MCF 10A (cell line): ENCODE measurements around the gene KIF18B. TPM values are rescaled to one million over a fixed set of nuclear protein-coding genes. Genes with fewer than 3 reads are reported as not detected.

Experiments used
- BruUV-seq: library from RNA; stranded (reverse); fragments of 400-500 nt; replicated peaks from 2 replicates; lab custom pipeline; 2021; lab: Mats Ljungman, UMichigan
- CTCF ChIA-PET: fragments of 300-600 bp; sonication (Branson Sonifier 250); formaldehyde crosslinking; extraction: SDS; loops from one replicate; lab custom pipeline; 2021; ENCODE audit warnings: antibody characterized with exemption, inconsistent platforms; lab: Yijun Ruan, JAX
- POLR2A ChIA-PET: fragments of 300-600, 350-650 bp; sonication (Branson Sonifier 250); formaldehyde crosslinking; extraction: SDS; loops from one replicate; lab custom pipeline; 2020; ENCODE audit warnings: antibody characterized with exemption, inconsistent platforms; lab: Yijun Ruan, JAX
- DNase-seq: peaks from one replicate; pipeline ENCODE4 v3.0.0-alpha.2; 2018; ENCODE audit not compliant: unreplicated experiment
- H3K27ac Mint-ChIP-seq: one replicate; pipeline ENCODE4 v1.8.0; 2022; ENCODE audit warnings: mild to moderate bottlenecking, low read depth, mixed read lengths; ENCODE audit not compliant: unreplicated experiment
- H3K27me3 Mint-ChIP-seq: one replicate; pipeline ENCODE4 v1.8.0; 2022; ENCODE audit warnings: mixed read lengths; ENCODE audit not compliant: insufficient read depth, unreplicated experiment
- H3K36me3 Mint-ChIP-seq: one replicate; pipeline ENCODE4 v1.8.0; 2022; ENCODE audit warnings: mild to moderate bottlenecking, moderate library complexity, mixed read lengths; ENCODE audit not compliant: insufficient read depth, unreplicated experiment
- H3K4me1 Mint-ChIP-seq: one replicate; pipeline ENCODE4 v1.8.0; 2022; ENCODE audit warnings: mixed read lengths; ENCODE audit not compliant: insufficient read depth, unreplicated experiment
- H3K4me3 Mint-ChIP-seq: one replicate; pipeline ENCODE4 v1.8.0; 2022; ENCODE audit warnings: mild to moderate bottlenecking, moderate library complexity, mixed read lengths; ENCODE audit not compliant: unreplicated experiment
- H3K9me3 Mint-ChIP-seq: one replicate; pipeline ENCODE4 v1.8.0; 2022; ENCODE audit warnings: mixed read lengths; ENCODE audit not compliant: unreplicated experiment
- intact Hi-C: fragments of 100-400 bp; cut with micrococcal nuclease; formaldehyde crosslinking; loops from 2 replicates; pipeline ENCODE4 v1.14.1; 2022
- total RNA-seq: library from RNA; stranded (reverse); gene quantifications from 2 replicates; pipeline ENCODE4 v1.2.3, GENCODE V29; 2022
- TF ChIP-seq, protein P1 (sequence below): fragments of 200-600 bp; IDR thresholded peaks from one replicate; pipeline ENCODE4 v1.8.0; 2022; ENCODE audit warnings: antibody characterized with exemption, mild to moderate bottlenecking; ENCODE audit not compliant: unreplicated experiment

The KIF18B gene
- total RNA-seq, 1 experiment from 2014 or later: 17.5 TPM

GRCh38 chr17:44920565-44920940 is 27.0 kb downstream of the KIF18B start:
- no peak overlapping the region for H3K27ac Mint-ChIP-seq
- TF ChIP-seq, protein P1, sequence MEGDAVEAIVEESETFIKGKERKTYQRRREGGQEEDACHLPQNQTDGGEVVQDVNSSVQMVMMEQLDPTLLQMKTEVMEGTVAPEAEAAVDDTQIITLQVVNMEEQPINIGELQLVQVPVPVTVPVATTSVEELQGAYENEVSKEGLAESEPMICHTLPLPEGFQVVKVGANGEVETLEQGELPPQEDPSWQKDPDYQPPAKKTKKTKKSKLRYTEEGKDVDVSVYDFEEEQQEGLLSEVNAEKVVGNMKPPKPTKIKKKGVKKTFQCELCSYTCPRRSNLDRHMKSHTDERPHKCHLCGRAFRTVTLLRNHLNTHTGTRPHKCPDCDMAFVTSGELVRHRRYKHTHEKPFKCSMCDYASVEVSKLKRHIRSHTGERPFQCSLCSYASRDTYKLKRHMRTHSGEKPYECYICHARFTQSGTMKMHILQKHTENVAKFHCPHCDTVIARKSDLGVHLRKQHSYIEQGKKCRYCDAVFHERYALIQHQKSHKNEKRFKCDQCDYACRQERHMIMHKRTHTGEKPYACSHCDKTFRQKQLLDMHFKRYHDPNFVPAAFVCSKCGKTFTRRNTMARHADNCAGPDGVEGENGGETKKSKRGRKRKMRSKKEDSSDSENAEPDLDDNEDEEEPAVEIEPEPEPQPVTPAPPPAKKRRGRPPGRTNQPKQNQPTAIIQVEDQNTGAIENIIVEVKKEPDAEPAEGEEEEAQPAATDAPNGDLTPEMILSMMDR: no peak
- intact Hi-C loops: loop anchor here (1.0 kb wide), 3 partner anchors 86 to 179 kb away; no protein-coding TSS in a partner anchor
- H3K4me3 Mint-ChIP-seq: no peak overlapping the region
- peaks cover 19% of the 10 kb centered on the region for H3K4me1 Mint-ChIP-seq
- DNase-seq: no peak
- no peaks in the 10 kb centered on the region for H3K9me3 Mint-ChIP-seq
- ChIA-PET POLR2A (interaction anchor here (0.8 to 4.6 kb wide), 10 partner anchors 16 to 179 kb away, joined by 3 to 51 read pairs (median 6); partner anchors contain the start of gene C1QL1), CTCF (interaction anchor here (0.5 to 7.7 kb wide), 44 partner anchors 10 to 768 kb away, joined by 3 to 211 read pairs (median 4); partner anchors contain the start of gene EFTUD2)
- no peaks in the 10 kb centered on the region for H3K27me3 Mint-ChIP-seq
- BruUV-seq: no TSS peak
- H3K36me3 Mint-ChIP-seq: no peaks in the 10 kb centered on the region

DNA sequence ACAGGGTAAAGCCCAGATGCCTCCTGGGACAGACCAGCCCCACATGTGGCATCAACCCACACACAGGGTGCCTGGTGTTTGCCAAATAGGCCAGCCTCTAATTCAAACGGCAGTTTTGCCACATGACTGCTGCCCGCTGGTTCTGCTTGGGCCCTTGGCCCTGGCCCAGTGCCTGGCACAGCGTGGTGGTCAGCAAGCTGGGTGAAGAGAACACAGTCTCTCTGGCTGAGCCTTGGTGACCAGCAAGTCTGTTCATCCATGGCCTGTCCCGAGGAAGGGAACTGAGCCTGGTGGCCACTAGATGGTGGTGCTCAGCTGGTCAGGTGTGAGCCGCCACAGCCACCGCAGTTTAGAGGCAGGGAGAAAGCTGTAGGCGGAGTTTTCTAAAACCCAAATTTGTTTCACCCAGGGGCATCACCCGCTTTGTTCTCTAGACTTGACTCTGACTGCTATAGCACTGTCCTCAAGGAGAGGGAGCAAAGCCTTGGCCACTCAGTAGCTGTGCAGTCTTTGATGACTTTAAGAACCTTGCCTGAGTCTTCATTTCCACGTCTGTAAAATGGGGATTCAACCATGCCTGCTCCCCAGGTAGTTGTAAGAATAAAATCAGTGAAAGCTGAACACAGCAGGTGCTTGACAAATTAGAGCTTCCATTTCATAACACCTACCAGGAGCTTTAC is 27.5 kb downstream of the KIF18B start:
- Mint-ChIP-seq H3K4me3 (no peak overlapping the region), H3K9me3 (no peaks in the 10 kb centered on the region), H3K27ac (no peak overlapping the region), H3K27me3 (no peaks in the 10 kb centered on the region), H3K36me3 (no peaks in the 10 kb centered on the region), H3K4me1 (peaks cover 19% of the 10 kb centered on the region)
- TF ChIP-seq, protein P1: peak; percentile 81
- peak; percentile 85 for DNase-seq
- intact Hi-C loops: loop anchor here (1.0 to 5.0 kb wide), 4 partner anchors 86 to 212 kb away; partner anchors contain the start of gene PLCD3
- CTCF ChIA-PET: interaction anchor here (0.5 to 7.7 kb wide), 46 partner anchors 11 to 567 kb away, joined by 3 to 211 read pairs (median 4); partner anchors contain the start of gene EFTUD2
- BruUV-seq: no TSS peak
- POLR2A ChIA-PET: interaction anchor here (0.6 to 4.6 kb wide), 11 partner anchors 16 to 180 kb away, joined by 3 to 51 read pairs (median 6); partner anchors contain the start of gene C1QL1

GRCh38 chr17:44919411-44919810 is 28.2 kb downstream of the KIF18B start:
- no peaks in the 10 kb centered on the region for H3K27me3 Mint-ChIP-seq
- BruUV-seq: no TSS peak
- no peak overlapping the region for H3K4me3 Mint-ChIP-seq
- POLR2A ChIA-PET: interaction anchor here (0.6 to 4.6 kb wide), 9 partner anchors 20 to 180 kb away, joined by 3 to 51 read pairs (median 6); no protein-coding TSS in a partner anchor
- peaks cover 19% of the 10 kb centered on the region for H3K4me1 Mint-ChIP-seq
- intact Hi-C loops: loop anchor here (5.0 kb wide), 1 partner anchor 213 kb away; the partner anchor contains the start of gene PLCD3
- CTCF ChIA-PET: interaction anchor here (0.6 to 7.7 kb wide), 17 partner anchors 10 to 566 kb away, joined by 3 to 211 read pairs (median 5); partner anchors contain the start of gene EFTUD2
- TF ChIP-seq, protein P1: no peak
- H3K36me3 Mint-ChIP-seq: no peaks in the 10 kb centered on the region
- no peak for DNase-seq
- no peaks in the 10 kb centered on the region for H3K9me3 Mint-ChIP-seq
- H3K27ac Mint-ChIP-seq: no peak overlapping the region

DNA sequence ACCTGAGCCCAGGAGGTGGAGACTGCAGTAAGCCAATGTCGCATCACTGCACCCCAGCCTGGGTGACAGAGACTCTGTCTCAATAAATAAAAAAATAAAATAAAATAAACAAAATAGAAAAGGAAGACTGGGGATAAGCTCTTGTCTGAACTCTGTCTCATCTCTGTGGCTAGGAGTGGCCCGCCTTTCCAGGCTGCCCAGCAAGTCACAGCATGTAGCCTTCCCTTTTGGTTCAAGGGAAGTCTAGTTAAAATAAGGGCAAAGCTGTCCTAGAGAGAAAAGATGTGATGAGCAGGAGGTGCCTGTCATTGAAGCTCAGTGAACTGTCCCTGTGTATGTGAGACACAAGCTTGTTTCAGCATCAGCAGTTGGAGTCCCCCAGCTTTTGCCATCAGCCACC is 29.6 kb downstream of the KIF18B start:
- no peaks in the 10 kb centered on the region for H3K36me3 Mint-ChIP-seq
- H3K4me1 Mint-ChIP-seq: peaks cover 25% of the 10 kb centered on the region
- H3K27ac Mint-ChIP-seq: no peak overlapping the region
- ChIA-PET CTCF (interaction anchor here (0.5 to 7.7 kb wide), 18 partner anchors 9 to 279 kb away, joined by 3 to 211 read pairs (median 4); partner anchors contain the start of genes ACBD4 and PLCD3), POLR2A (interaction anchor here (0.6 to 4.6 kb wide), 10 partner anchors 17 to 181 kb away, joined by 3 to 51 read pairs (median 4); partner anchors contain the start of genes EFTUD2 and NMT1)
- H3K4me3 Mint-ChIP-seq: no peak overlapping the region
- H3K9me3 Mint-ChIP-seq: no peaks in the 10 kb centered on the region
- H3K27me3 Mint-ChIP-seq: no peaks in the 10 kb centered on the region
- TF ChIP-seq, protein P1: no peak
- DNase-seq: peak; percentile 50
- intact Hi-C loops: loop anchor here (1.0 to 5.0 kb wide), 2 partner anchors 63 to 214 kb away; partner anchors contain the start of gene PLCD3
- BruUV-seq: no TSS peak
